GM21526 (cell line): ENCODE results near the gene TSPEAR.

Source experiments
- ATAC-seq: cut with Tn5 transposase; IDR thresholded peaks from one replicate; pipeline ENCODE4 v1.9.1; 2021; ENCODE audit warnings: moderate library complexity; ENCODE audit not compliant: unreplicated experiment, low FRiP score

Gene TSPEAR

DNA sequence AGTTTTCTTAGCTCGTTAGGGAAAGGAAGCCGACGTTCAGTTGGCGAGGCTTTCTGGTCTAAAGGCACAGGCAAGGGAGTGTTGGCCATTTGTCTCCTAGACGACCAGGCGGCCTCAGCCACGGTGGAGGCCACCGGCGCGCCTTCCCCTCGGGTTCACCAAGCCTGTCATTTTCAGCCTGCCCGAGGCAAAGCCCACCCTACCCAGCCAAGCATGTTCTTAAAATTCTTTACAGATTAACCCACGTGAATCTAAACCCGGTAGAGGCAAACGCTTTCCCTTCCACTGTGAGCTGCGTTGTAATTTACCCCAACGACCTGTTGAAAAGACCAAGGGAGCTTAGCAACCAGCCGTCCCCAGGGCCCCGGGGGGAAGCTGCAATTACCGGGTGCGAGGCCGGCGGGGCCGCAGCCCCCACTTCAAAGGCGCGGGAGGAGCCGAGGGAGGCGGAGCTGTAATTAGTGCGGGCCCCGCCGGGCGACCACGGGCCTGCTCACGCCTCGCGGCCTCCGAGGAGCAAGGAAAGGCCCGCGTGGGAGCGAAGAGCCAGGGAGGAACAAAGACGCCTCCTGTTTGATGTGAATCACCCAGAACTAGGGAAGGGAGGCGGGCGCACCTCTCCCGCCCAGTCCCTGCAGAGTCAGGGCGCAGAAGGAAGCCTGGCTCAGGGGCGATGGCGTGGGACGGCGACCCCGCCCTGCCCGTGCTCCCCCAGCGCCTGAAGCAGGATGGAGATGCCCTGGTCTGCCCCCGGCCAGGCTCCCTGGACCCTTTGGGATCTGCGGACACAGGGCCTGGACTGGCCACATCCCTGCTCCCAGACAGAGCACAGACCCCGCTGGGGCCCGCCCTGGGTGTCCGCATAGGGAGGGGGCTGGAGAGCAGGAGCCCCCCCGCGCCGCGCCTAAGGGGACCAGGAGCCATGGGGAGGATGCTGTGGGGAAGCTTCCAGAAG lies 12.1 kb upstream of the TSPEAR start:
- ATAC-seq: no peak

DNA sequence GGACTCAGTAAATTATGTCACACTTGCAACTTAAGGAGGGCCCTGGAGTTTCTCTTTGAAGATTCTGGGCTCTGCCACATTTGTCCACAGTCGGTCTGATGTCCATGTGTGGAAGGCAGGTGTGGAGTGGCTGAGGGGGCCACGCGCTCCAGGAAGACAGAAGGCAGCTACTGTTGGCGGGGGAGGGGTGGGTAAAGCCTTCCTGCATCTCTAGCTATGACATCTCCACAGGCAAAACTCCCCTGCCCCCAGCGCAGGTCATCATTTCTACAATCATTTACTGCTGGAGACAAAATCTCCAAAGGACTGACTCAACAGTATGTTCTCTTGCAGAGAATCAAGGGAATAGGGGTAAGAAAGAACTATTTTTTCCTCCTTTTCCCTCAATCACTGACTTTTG lies 11.4 kb upstream of the TSPEAR start:
- ATAC-seq: no peak

DNA sequence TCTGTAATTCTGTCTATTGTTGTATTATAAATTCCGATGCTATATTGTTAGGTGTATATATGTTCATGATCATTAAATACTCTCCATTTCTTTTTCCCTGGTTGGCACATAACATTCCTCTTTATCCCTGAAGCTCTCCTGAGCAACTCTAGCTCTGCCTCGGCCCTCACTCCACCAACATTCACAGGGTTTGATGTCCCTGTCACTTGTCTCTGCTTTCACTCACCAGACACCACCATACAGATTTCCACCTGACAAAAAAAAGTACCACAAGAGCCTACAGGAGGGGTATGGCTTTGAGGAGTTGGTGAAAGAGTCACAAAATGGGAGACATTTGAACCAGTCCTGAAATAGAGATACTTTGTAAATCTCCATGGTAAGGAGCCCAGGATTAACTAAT lies 8.8 kb upstream of the TSPEAR start:
- no peak for ATAC-seq

DNA sequence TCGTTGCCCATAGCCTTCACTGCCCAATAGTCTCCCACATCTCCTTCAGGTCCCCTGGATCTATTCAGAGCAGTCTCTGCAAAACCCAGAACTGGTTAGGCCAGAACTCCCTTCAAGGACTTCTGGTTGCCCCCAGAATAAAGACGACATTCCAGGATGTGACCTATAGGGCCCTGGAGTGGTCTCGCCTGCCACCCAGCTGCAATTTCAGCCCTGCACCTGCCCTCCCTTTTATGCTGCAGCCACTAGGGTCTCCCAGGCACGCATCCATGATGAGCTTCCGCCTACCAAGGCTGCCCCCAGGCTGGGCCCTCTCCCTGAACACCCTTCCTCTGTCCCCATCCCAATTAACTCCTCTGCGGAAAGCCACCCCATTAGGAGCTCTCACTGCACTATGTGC lies 7.2 kb upstream of the TSPEAR start:
- ATAC-seq: no peak

DNA sequence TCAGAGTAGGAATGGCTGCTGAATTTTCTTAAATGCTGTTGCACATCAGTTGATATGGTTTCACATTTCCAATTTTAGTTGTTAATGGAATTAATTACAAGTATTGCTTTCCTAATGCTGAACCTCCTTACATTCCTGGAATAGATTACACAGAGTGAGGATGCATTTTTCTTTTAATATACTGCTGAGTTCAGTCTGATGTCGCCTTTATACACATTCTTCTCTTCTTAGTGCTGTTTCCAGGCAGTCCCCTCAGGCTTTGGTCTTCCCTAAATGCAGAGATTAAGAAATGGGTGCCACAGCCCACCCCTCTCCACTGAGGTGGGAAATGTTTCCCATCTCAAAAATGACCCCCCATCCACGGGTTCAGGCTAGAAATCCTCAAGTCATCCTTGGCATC lies 6.7 kb upstream of the TSPEAR start:
- no peak for ATAC-seq

DNA sequence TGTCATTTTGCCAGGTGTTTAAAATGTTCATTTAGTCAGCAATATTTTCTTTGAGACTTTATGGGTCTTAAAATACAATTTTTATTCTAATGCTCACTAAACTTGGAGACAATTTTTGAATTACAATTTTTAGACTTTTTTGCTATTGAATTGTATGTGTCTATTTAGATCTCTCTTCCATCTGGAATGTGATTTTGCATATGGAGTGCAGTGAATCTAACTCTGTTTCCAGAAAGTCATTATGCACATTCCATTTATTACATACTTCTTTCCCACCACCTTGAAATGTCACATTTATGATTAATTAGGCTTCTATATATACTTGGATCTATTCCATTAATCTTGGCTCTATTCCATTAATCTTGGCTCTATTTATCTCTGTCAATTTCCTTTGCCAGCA lies 5.6 kb upstream of the TSPEAR start:
- ATAC-seq: no peak

DNA sequence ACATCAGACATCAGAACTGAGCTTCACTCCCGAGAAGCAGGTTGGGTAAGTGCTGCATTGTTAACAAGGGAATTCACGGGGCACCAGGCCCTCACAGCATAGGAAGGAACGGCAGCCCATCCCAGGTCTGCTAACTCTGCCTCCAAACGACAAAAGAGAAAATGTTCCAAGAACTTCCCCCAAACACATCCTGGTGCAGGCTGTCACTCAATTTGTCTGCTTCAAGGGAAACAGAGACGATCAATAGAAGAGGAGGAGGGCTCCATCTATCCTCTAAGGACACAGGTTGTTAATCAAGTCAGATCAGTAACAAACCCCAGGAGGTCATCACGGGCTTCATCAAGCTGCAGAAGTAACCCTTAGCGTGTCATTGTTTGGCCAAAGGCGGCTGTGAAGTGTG lies 3.5 kb upstream of the TSPEAR start:
- ATAC-seq: no peak

DNA sequence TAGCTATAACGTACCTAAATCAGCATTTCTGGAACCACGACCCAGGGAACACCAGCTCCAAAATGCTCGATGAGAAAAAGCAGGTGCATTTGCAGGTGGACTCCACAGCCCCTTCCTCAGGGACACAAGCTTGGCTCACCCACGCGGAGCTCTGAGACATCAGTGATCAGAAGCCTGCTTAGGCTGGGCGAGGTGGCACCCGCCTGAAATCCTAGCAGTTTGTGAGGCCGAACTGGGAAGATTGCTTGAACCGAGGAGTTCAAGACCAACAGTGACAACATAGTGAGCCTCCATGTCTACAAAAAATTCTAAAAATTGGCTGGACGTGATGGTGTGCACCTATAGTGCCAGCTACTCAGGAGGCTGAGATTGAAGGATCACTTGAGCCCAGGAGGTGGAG lies 2.5 kb upstream of the TSPEAR start:
- ATAC-seq: no peak

DNA sequence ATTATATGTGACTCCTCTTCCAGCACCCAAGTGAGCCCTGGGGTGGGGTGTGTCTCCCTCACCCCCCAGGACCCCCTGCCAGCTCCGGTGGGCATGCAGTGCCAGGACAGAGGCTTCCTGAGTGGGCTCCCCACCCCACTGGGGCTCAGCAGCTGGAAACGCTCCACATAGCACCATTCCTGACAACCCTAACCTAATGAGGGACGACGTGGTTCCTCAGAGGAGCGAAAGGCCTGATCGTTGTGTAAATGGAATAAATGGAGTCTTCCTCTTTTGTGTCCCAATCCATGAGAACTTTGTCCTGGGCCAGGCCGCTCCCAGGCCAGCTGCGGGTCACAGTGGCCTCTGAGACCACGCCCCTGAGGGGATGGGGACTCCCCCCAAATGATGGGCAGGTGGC lies 1.8 kb upstream of the TSPEAR start:
- ATAC-seq: no peak

DNA sequence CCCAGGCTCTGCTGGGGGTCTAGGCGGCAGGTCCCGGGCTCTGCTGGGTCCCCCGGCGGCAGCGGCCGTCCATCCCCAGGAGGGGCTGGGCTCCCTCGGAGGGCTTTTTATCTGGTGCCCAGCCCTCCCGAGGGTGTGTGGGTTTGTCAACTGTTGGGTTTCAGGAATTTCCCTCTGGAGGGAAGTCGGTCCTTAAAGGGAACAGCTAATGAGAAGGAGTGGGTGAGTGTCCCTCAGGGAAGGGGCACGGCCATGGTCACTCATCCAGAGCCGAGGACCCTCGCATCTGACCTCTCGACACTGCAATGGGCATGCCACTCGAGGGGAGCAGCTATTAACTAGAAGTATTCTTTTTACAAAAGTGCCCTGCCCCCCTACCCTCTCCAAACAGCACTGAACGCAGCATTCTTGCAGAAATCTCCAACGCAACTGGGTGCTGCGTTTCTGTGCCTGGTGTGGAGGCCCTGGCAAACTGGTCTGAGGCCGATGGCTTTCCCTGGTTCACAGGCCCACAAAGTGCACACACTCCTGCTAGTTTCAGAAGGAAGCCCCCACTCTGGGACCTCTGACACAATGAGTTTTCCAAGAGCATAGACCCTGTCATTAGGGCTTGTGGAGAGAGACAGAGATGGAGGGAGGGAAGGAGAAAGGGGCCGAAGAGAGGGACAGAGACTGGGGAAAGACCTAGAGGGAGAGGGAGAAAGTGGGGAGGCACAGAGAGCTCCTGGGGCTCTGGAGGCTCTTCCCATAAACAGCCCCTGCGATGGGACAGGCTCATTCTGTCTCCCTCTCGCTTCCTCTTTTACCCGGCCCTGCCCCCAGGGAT lies 1.0 kb upstream of the TSPEAR start:
- ATAC-seq: no peak

DNA sequence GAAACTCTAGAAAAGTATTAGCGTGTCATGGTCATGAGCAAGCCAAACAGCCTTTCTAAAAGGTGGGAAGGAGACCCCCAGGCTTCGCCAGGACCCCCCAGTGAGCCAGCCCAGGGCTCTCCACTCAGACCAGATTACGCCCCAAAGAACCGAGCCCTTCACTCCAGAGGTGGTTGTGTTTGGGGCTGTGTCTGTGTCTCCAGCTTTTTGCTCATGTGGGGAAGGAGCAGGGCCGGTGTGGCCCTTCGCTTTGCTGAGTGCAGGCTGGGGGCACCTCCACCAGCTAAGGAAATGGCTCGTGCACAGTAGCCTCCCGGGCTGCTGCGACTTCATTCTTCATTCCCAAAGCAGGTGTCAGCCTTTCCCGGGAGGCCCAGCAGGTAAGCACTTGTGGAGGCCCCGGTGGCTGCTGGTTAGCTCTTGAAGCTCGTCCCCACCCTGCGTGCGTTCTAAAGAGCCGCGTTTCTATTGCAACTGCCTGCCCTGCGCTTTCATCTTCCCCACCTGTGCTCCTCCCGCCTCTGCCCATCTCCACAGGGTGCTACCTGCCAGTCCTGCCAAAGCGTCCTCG lies 531 bp downstream of the TSPEAR start:
- no peak for ATAC-seq

DNA sequence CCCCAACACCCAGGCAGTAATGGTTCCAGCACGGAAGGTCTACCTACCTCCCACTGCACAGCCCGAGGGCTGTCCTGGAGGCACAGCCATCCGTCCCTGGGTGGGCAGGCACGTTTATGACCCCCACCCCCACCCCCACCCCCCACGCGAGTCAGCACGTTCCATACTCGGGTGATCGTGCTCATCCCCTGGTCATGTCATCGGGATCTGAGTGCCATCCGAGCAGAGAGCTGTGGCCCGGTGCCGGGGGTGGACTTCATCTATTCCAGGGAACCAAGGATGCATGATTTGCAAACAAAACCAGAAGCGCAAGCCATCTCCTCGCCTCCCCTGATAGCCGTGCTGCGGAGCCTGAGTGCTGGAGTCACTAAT lies 1.1 kb downstream of the TSPEAR start:
- no peak for ATAC-seq

DNA sequence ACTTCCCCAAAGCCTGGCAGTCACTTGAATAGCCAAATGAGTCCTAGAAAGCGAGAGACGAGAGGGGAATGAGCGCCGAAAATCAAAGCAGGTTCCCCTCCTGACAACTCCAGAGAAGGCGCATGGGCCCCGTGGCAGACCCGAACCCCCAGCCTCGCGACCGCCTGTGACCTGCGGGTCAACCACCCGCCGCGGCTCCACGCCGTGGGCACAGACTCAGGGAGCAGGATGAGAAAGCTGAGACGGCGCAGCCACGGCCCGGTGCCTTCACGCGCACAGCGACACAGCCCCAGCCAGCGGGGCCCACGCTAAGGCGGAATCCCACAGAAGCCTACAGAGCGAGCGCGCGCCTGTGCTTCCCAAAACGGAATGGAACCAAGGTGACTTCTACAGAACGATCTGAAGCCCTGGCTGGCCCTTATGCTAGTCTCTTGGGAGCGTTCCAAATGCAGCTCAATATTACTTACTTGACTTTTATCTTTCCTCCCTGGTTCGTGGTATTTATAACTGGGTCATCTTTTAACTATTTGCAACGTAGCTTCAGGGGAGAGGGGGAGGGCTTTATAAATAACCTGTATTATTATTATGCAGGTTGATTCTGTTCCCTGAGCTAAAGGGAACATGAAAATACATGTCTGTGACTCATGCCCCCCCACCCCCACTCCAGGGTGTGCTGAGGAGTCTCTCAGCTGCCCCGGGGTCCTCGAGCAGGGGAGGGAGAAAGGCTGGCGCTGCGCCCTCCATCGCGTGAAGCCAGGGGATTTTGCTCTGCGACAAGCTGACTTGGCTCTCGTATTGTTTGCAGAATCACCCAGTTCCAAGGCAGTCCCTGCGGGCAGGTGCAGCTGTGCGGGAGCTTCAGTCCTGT lies 1.7 kb downstream of the TSPEAR start:
- no peak for ATAC-seq

DNA sequence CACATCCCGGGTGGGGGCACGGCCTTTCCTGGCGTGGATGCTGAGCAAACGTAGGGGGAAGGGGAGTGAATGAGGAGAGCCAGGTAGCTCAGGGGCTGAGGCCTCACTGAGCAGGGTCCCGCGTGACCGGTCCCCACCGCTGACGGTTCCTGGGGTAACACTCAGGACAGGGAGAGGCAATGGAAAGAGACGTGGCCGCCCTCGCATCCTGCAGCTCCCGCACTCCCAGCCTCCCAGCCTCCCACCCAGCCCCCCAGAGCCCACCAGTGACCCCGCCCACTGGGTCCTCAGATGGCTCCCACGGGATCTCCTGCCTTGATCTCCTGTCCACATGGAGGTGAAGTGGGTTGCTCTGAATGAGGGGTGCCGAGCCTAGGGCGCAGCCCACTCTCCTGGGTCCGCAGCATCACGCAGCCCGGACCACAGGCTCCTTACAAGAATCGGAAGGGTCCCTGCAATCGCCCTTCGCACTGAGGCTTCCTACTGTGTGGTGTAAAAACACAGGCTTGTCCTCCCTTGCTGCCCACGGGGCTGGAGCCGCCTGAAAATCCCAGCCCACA lies 2.4 kb downstream of the TSPEAR start:
- no peak for ATAC-seq

DNA sequence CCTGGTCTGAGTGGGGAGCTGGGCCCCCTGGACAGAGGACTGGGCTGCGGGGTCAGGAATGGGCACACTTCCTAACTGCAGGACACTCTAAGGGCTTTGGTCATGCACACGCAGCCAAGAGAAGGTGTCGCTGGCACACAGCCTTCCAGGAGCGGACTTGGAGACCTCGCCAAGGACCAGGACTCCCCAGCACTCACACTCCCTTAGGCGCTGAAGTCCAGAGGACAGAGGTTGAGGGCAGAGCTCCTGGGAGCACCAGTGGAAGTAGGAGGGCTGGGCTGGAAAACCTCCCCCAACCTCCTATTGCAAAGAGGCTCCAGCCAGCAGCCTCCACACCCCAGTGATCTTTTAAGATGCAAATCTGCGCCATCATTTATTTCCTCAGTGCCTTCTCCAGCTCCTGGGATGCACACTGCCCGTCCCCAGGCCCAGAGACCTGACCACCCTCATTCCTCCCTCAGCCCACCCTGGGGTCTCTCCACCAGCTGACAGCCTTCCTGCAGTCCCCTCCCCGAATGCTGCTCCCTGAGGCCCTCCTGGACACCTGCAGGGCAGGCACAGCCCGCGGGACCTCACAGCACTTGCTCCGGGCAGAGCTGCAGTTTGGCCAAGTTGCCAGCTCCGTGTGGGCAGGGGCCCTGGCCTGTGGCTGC lies 3.0 kb downstream of the TSPEAR start:
- no peak for ATAC-seq

DNA sequence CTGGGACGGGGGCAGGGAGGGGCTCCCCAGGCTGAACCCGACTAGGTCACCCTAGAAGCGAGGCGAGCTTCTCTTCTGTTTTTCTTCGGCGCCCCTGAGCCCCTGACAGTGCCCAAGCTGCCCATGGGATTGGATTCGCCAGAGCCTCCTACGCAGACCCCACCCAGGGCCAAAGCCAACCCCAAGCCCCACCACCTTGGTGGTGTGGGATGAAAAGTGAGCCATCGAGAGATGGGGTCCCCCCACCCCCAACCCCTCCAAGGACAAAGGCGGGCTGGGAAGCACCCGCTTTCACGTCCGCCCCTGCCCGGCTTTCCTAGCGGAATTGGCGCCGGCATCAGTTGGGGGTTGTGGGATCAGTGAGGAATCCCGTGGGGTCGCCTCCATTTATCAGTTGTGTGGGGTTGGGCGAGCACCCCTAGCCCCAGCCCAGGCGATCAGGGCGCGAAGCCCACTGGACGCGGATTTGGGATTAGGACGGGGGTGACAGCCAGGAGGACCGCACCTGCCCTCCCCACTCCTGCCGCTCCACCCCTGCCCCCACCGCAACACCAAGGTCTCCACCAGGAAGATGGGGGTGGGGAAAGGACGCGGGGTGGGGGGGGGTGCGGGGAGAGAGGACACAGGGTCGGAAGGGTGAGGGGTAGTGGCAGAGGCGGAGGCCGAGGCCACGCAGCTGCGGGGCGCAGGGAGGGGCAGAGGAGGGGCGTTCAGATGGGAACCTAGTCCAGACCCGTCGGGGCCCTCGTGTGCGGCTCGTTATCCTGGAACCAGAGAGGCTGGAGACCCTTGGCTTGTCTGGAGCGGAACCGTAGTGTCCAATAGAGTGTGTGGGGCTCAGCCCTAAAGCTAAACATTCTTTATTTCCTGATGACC lies 4.4 kb downstream of the TSPEAR start:
- no peak for ATAC-seq

DNA sequence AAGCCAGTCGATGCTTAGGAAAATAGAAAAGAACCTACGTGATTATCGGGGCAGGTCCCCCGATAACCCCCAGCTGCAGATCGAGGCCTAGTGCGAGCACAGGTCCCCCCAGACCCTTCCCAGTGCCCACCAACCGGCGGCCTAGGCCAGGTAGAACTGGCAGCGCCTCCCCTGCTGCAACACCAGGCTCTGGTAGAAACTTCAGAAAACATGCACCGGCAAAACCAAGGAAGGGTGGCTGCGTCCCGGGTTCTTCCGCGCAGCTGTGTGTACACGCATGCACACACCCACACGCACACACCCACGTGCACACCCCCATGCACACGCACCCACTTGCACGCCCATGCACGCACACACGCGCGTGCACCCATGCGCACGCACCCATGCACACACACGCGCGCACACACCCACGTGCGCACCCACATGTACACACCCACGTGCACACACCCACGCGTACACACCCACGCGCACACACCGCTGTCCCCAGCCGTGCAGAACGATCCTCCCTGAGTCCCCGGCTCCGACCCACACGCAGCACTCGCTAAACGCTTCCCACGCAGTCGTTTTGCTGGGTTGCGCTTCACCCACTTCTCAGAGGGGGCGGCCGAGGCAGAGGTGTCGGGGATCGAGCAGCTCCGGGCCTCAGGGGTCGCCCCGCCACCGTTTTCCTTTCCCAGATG lies 5.2 kb downstream of the TSPEAR start:
- no peak for ATAC-seq

DNA sequence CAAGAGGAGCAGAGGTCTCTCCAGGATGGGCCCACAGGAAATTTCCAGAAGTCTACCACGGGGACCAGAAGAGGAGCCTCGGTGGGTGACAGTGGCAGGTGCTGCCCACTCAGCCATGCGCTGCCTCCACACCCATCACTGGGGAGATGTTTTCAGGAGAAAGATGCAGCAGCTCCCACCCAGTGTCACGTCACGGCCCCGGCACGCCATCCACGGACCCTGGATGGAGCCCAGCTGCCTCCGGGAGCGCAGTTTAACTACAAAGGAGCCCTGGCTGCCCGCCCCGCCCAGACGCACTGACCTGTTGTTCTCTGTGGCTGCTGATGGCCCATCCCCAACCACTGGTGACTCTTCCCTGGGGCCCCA lies 6.8 kb downstream of the TSPEAR start:
- no peak for ATAC-seq
